Esophagus (tissue), 2 donors: ENCODE results near the gene DMC1. TPM values are rescaled to one million over a fixed set of nuclear protein-coding genes. Genes with fewer than 3 reads are reported as not detected.

Experiments
- H3K27ac ChIP-seq, 2 donors: one replicate each; pipeline ENCODE4 v1.5.1; 2013; ENCODE audit warnings: low read depth in 2 of 2, mild to moderate bottlenecking in 2 of 2, inconsistent platforms in 1 of 2, low read length in 1 of 2, moderate library complexity in 1 of 2
- H3K27me3 ChIP-seq, 2 donors: one replicate each; pipeline ENCODE4 v1.6.1; 2013; ENCODE audit warnings: low read length in 2 of 2, control low read depth in 1 of 2, mild to moderate bottlenecking in 1 of 2; ENCODE audit not compliant: insufficient read depth in 2 of 2, control insufficient read depth in 1 of 2
- H3K36me3 ChIP-seq, 2 donors: one replicate each; pipeline ENCODE4 v1.6.1; 2013; ENCODE audit warnings: low read length in 1 of 2; ENCODE audit not compliant: control insufficient read depth in 2 of 2, insufficient read depth in 2 of 2
- H3K4me1 ChIP-seq, 2 donors: one replicate each; pipeline ENCODE4 v1.6.1; 2013; ENCODE audit warnings: low read length in 1 of 2; ENCODE audit not compliant: control insufficient read depth in 2 of 2, insufficient read depth in 2 of 2
- H3K4me3 ChIP-seq, 2 donors: one replicate each; pipeline ENCODE4 v1.5.1; 2013; ENCODE audit warnings: low read length in 2 of 2, mild to moderate bottlenecking in 2 of 2, low read depth in 1 of 2, moderate library complexity in 1 of 2
- H3K9me3 ChIP-seq, 2 donors: one replicate each; pipeline ENCODE4 v1.6.1; 2013; ENCODE audit warnings: mild to moderate bottlenecking in 2 of 2, low read depth in 1 of 2, low read length in 1 of 2, moderate library complexity in 1 of 2; ENCODE audit not compliant: control insufficient read depth in 2 of 2, insufficient read depth in 1 of 2
- whole genome bisulfite sequencing, 2 donors: extraction: QIAGEN DNeasy Blood & Tissue Kit; methylation state at CpG; one replicate each; pipeline ENCODE4 v1.1.7; 2013; 5-methylcytosine and 5-hydroxymethylcytosine counted together
- polyA plus RNA-seq, 2 donors: library from polyadenylated mRNA; stranded (reverse); fragments of 200-250 nt; gene quantifications; one replicate each; pipeline ENCODE4 v1.2.3, GENCODE V29; 2013
- donor health status: healthy with polysubstance abuse.
- donor health status: Bipolar disorder and iron deficiency.

The DMC1 gene
- polyA plus RNA-seq, 2 donors: 0.51 to 1.3 TPM

DNA sequence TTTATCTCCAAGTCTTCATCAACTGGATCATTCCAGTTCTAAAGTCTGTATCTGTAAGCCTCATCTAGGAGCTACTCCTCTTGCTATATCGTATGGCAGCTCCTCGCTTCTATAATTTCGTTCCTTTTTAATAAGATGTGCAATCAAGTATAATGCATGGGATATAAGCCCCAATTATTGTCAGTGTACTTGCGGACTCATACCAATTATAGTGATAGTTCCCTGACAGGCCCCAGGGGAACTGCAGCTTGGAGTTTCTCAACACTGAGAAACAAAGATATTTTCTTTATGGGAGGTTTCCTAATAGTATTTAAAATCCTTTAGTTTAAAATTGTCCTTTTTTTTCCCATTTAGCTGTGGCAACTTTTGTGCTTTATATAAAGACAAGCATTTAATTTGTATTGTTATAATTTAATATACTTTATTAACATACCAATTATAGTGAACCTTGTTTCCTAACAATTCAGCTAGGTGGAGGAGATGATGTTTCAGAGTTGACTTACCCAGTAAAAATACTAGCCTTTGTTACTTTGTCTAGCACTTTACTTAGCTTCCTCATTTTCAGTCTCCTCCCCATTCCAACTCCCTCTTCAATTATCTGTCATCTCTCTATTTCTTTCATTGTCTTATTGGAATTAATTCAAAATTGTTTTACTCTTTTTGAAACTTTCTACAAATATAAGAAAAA, 38.6 kb downstream of the DMC1 start:
- H3K4me3 ChIP-seq: no peak overlapping the region
- H3K36me3 ChIP-seq: no peaks in the 10 kb centered on the region
- no peaks in the 10 kb centered on the region for H3K27me3 ChIP-seq
- WGBS, 2 donors: 94 to 95% methylated on average over 4 of the region's 4 CpGs
- no peaks in the 10 kb centered on the region for H3K4me1 ChIP-seq
- no peak overlapping the region for H3K27ac ChIP-seq
- no peaks in the 10 kb centered on the region for H3K9me3 ChIP-seq

DNA sequence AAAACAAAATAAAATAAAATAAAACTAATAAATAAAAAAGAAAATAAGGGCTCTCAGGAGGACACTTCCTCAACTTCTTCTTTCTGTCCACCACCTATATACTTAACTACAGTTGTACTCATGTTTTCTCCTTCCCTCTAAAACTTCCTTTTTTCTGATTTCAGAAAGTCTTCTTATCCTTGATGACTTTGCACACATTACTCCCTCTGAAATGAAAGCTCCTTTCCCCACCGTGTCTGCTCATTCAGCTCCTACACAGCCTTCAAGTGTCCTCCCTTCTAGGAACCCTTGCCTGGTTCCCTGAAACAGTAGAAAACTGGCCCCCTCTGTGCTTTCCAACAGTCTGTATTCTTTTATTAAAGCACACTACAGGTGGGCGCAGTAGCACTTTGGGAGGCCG, 45.6 kb downstream of the DMC1 start:
- 83 to 91% methylated on average over 3 of the region's 3 CpGs for WGBS, 2 donors
- H3K9me3 ChIP-seq: no peaks in the 10 kb centered on the region

DNA sequence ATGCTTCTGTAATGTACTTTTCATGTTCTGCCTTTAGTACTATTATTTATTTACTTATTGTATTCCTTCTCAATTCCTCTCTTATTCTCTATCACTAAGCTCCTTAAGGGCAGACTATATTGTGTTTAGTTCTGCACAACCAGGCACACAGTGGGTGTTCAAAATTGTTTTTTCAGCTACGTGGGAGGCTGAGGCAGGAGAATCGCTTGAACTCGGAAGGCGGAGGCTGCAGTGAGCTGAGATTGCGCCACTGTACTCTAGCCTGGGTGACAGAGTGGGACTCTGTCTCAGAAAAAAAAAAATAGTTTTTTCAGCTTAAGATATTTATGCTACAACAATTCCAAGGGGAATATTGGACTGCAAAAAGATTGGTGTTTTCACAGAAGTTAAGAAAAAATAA, 46.5 kb downstream of the DMC1 start:
- Histone ChIP-seq H3K27ac (no peak overlapping the region), H3K27me3 (no peaks in the 10 kb centered on the region), H3K4me1 (no peaks in the 10 kb centered on the region), H3K4me3 (no peak overlapping the region), H3K36me3 (no peaks in the 10 kb centered on the region), H3K9me3 (no peaks in the 10 kb centered on the region)
- whole genome bisulfite sequencing, 2 donors: 97% methylated on average over 5 of the region's 5 CpGs

More for the DNA sequence above, 45.6 kb downstream of the DMC1 start:
- Histone ChIP-seq H3K4me1 (no peaks in the 10 kb centered on the region), H3K36me3 (no peaks in the 10 kb centered on the region), H3K27me3 (no peaks in the 10 kb centered on the region), H3K27ac (no peak overlapping the region), H3K4me3 (no peak overlapping the region)

DNA sequence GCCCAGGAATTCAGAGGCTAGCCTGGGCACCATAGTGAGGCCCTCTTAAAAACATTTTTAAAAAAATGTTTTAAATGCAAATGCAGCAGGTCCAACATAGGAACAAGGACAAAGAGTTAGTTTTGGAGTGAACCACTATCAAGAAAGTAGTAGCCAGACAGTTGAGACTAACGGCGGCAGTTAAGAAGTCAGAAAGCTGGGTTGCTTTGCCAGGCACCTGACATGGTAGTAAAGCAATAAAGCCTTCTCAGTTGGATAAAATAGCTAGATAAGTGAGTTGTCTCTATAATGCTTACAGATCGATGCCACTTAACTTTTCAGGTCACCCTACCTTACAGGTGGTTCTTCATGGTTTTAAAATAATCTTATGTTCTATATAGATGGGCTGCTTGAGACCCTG, 47.0 kb downstream of the DMC1 start:
- H3K9me3 ChIP-seq: no peaks in the 10 kb centered on the region
- 89 to 93% methylated on average over 3 of the region's 3 CpGs for WGBS, 2 donors
- H3K27me3 ChIP-seq: no peaks in the 10 kb centered on the region

DNA sequence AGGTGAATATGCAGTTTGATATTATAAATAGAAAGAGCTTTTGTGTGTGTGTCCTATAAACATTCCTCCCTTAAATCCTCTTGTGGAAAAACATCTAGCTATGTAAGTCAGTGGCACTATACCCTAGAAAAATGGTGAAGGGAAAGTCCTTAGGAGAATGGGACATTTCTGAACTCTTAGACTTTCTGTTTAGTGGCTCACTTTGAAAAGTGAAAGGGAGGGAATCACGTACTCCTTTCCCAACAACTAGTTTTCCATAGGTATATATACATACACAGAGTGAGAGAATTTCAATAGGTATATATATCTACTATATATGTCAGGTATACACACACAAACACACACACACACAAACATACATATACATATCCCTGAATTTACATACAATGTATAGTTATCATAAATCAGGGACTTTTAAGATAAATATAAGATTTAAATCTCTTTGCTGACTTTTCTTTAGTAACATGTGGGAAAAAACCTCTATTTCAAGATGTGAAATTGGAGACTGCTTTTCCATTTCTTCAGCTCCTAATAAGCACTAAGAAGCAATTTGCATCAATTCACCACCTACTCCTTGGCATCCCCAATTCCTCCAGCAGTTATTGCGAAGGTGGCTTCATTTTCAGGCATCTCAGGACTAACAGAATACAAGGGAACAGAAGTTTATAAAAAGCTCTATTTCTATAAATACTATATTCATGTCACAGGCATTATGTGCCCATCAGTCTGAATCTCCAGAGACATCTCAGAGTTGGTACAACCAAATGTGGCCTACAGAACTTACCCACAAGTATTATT, 50.3 kb downstream of the DMC1 start:
- H3K9me3 ChIP-seq: no peaks in the 10 kb centered on the region
- no peaks in the 10 kb centered on the region for H3K27me3 ChIP-seq
- H3K4me3 ChIP-seq: no peak overlapping the region
- no peak overlapping the region for H3K27ac ChIP-seq
- no peaks in the 10 kb centered on the region for H3K4me1 ChIP-seq
- H3K36me3 ChIP-seq: no peaks in the 10 kb centered on the region
- WGBS, 2 donors: 92 to 98% methylated on average over 2 of the region's 2 CpGs

More for the DNA sequence above, 47.0 kb downstream of the DMC1 start:
- Histone ChIP-seq H3K36me3 (no peaks in the 10 kb centered on the region), H3K27ac (no peak overlapping the region), H3K4me1 (no peaks in the 10 kb centered on the region), H3K4me3 (no peak overlapping the region)

DNA sequence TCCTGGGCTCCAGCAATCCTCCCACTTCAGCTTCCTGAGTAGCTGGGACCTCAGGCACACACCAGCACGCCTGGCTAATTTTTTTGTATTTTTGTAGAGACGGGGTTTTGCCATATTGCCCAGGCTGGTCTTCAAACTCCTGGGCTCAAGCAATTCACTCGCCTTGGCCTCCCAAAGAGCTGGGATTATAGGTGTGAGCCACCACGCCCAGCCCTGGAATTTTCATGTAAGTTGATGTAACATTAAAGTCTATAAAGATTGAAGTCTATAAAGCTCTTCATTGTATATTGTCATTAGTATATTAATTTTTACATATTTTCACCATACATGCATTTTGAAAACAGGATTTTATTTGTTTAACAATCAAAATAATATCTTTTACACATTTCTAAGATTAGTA, 51.4 kb downstream of the DMC1 start:
- Histone ChIP-seq H3K4me1 (no peaks in the 10 kb centered on the region), H3K27ac (no peak overlapping the region), H3K27me3 (no peaks in the 10 kb centered on the region), H3K4me3 (no peak overlapping the region), H3K36me3 (no peaks in the 10 kb centered on the region), H3K9me3 (no peaks in the 10 kb centered on the region)
- WGBS, 2 donors: 82 to 83% methylated on average over 4 of the region's 4 CpGs

DNA sequence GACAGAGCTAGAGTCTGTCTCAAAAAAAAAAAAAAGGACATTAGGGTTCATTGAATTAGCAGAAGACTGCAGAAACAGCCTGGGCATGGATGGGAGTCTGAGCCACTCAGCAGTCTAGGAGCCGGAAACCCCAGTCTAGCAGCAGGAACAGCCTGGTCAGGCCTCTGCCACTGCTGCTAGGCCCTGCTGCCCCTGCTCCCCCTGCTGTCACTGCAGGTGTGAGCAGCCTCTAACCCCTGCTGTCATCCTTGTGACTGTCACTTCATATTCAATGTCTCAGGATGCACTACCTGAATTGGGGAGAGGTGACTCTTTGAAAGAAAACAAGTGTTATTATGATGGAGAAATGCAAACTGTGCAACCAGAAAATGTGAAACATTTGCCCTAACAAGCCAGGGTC, 56.9 kb downstream of the DMC1 start:
- Histone ChIP-seq H3K27me3 (no peaks in the 10 kb centered on the region), H3K4me1 (no peaks in the 10 kb centered on the region), H3K4me3 (no peak overlapping the region), H3K36me3 (no peaks in the 10 kb centered on the region), H3K27ac (no peak overlapping the region), H3K9me3 (no peaks in the 10 kb centered on the region)
- 54 to 82% methylated on average over 1 of the region's 1 CpG for WGBS, 2 donors

DNA sequence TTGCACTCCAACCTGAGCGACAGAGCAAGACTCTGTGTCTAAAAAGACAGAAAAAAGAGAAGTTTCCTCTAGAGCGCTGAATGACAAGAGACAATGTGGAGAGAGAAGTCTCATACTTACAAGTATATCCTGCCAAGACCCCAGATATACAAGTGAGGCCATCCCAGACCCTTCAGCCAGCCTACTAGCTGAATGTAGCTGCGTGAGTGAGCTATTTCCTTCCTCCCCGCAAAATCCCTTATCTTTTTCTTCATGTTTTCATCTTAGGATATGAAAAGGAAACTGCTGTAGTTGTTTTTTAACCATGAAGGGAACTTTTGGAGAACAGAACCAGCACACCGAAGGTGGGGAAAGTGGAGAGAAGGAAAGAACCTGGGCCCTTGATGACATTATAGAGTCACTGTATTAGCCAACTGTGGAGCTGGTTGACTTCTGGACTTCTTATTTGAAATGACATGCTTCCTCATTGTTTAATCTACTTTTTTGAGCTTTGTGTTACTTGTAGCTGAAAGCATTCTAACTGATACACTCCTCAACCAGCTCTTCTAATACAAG, 59.5 kb downstream of the DMC1 start:
- Histone ChIP-seq H3K27ac (no peak overlapping the region), H3K27me3 (no peaks in the 10 kb centered on the region), H3K4me1 (no peaks in the 10 kb centered on the region), H3K36me3 (no peaks in the 10 kb centered on the region), H3K4me3 (no peak overlapping the region), H3K9me3 (no peaks in the 10 kb centered on the region)
- 87 to 89% methylated on average over 5 of the region's 5 CpGs for WGBS, 2 donors

DNA sequence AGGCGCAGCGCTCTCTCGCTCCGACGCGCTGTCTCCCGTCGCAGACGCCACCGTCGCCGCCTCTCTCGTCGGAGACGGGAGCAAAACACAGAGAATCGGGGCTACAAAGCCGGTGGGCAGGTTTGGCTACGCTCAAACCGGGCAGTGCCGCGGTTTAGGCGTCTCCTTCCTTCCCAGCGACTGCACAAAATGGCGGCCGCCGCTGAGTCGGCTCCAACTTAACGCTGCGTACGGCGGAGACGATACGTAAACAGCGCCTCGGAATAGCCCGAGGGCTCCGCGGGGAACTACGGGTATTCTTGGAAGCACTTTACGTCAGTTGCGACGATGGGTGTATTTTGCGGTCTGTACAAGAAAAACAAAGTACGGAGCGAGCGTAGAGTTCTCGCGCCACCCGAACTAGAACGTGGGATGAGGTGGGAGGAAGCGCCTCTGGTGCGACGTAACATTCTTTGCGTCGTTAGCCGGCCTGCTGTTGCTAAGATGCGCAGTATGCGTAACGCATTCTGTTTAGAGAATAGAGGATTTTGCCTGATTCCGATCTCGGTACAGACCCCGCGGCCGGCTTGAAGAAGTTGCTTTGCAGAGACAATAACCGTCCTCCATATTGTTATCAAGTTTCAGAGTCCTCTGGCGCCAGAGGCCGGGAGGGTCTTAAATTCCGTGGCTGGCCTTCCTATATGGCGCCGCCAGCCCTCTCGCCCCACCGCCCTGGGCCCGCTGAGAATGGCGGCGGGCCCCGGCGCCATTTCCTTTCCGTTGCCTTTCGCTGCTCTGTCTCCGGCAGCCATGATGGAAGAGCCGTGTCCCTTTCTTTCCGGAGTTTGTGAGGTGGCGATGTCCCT, 63.6 kb downstream of the DMC1 start, which contains the start of gene DDX17:
DDX17 (minus strand) TSS at position 194 of the 845 bp plus-strand sequence.
- Histone ChIP-seq H3K36me3 (peaks cover 0 to 3% of the 10 kb centered on the region in 2 donors), H3K4me3 (peak within 1 kb of the TSS; percentile 83 to 94), H3K27ac (peak within 1 kb of the TSS; percentile 100), H3K27me3 (no peaks in the 10 kb centered on the region), H3K4me1 (peaks cover 0 to 6% of the 10 kb centered on the region in 2 donors), H3K9me3 (no peaks in the 10 kb centered on the region)
- 0% methylated on average over 83 of the region's 83 CpGs for WGBS, 2 donors
